IMR-90 (cell line): Measurements from ENCODE around the gene PLA2G15. TPM values are rescaled to one million over a fixed set of nuclear protein-coding genes. Genes with fewer than 3 reads are reported as not detected.

ENCODE experiments used
- ATAC-seq: fragments of 200-7000 bp; cut with Tn5 transposase; 2 replicates; pipeline ENCODE4 v1.9.1; 2020; ENCODE audit warnings: low read depth, mild to moderate bottlenecking, moderate library complexity
- BruUV-seq: library from RNA; stranded (reverse); fragments of 400-500 nt; replicated peaks from 2 replicates; lab custom pipeline; 2021; lab: Mats Ljungman, UMichigan
- CTCF ChIA-PET: fragments of 300-600 bp; formaldehyde crosslinking; extraction: SDS; loops from one replicate; lab custom pipeline; 2021; ENCODE audit warnings: antibody characterized with exemption; lab: Yijun Ruan, JAX
- POLR2A ChIA-PET: fragments of 300-600 bp; sonication (Branson Sonifier 250); formaldehyde crosslinking; loops from one replicate; lab custom pipeline; 2022; ENCODE audit warnings: antibody characterized with exemption; ENCODE audit not compliant: unreplicated experiment; lab: Charles Lee
- DNase-seq: peaks from one replicate; pipeline ENCODE4 v3.0.0; 2013
- H2AFZ ChIP-seq: replicated peaks from 2 replicates; pipeline ENCODE3; 2013; ENCODE audit warnings: low read length, mild to moderate bottlenecking; ENCODE audit not compliant: poor library complexity
- H2AK5ac ChIP-seq: 2 replicates; pipeline ENCODE4 v1.6.1; 2013; ENCODE audit warnings: low read depth, low read length, inconsistent platforms
- H2AK9ac ChIP-seq: replicated peaks from 2 replicates; pipeline ENCODE3; 2013; ENCODE audit warnings: mild to moderate bottlenecking, low read depth, low read length, moderate library complexity; ENCODE audit not compliant: poor library complexity
- H2BK120ac ChIP-seq: 2 replicates; pipeline ENCODE4 v1.6.1; 2013; ENCODE audit warnings: low read depth, low read length, inconsistent platforms
- H2BK15ac ChIP-seq: 3 replicates; pipeline ENCODE4 v1.6.1; 2013; ENCODE audit warnings: low read depth, low read length, inconsistent platforms
- H2BK20ac ChIP-seq: 2 replicates; pipeline ENCODE4 v1.6.1; 2013; ENCODE audit warnings: low read depth, mild to moderate bottlenecking, inconsistent platforms, low read length, moderate library complexity
- H2BK5ac ChIP-seq: 2 replicates; pipeline ENCODE4 v1.6.1; 2013; ENCODE audit warnings: mild to moderate bottlenecking, low read depth, low read length, inconsistent platforms; ENCODE audit not compliant: poor library complexity, severe bottlenecking
- H3K14ac ChIP-seq: replicated peaks from 2 replicates; pipeline ENCODE4 v1.6.1; 2013; ENCODE audit warnings: low read depth, low read length, inconsistent platforms
- H3K18ac ChIP-seq: 2 replicates; pipeline ENCODE4 v1.6.1; 2013; ENCODE audit warnings: low read depth, low read length, control low read depth
- H3K23ac ChIP-seq: 2 replicates; pipeline ENCODE4 v1.6.1; 2013; ENCODE audit warnings: low read depth, low read length, inconsistent platforms
- H3K27ac ChIP-seq: 2 replicates; pipeline ENCODE4 v1.5.1; 2013; ENCODE audit warnings: mild to moderate bottlenecking, control low read depth, low read length; ENCODE audit not compliant: insufficient read depth
- H3K27me3 ChIP-seq: 2 replicates; pipeline ENCODE4 v1.6.1; 2013; ENCODE audit warnings: low read length; ENCODE audit not compliant: control insufficient read depth, insufficient read depth
- H3K36me3 ChIP-seq: 2 replicates; pipeline ENCODE4 v1.6.1; 2013; ENCODE audit warnings: low read length, mixed read lengths; ENCODE audit not compliant: control insufficient read depth, insufficient read depth
- H3K4ac ChIP-seq: 2 replicates; pipeline ENCODE4 v1.6.1; 2013; ENCODE audit warnings: low read depth, low read length, inconsistent platforms
- H3K4me1 ChIP-seq: 2 replicates; pipeline ENCODE4 v1.6.1; 2013; ENCODE audit warnings: low read length, mixed read lengths; ENCODE audit not compliant: control insufficient read depth, insufficient read depth
- H3K4me2 ChIP-seq: 2 replicates; pipeline ENCODE4 v1.6.1; 2013; ENCODE audit warnings: low read depth, mild to moderate bottlenecking, control low read depth, low read length, moderate library complexity
- H3K4me3 ChIP-seq: 2 replicates; pipeline ENCODE4 v1.5.1; 2013; ENCODE audit warnings: low read depth, mild to moderate bottlenecking, control low read depth, low read length, moderate library complexity; ENCODE audit not compliant: insufficient read depth
- H3K56ac ChIP-seq: 2 replicates; pipeline ENCODE4 v1.6.1; 2013; ENCODE audit warnings: low read length, inconsistent platforms; ENCODE audit not compliant: insufficient read depth; ENCODE audit errors: extremely low read depth
- H3K79me1 ChIP-seq, 2 experiments: 2 replicates each; pipeline ENCODE4 v1.6.1; 2013; ENCODE audit warnings: low read length in 2 of 2, inconsistent platforms in 1 of 2, low read depth in 1 of 2
- H3K9ac ChIP-seq: 2 replicates; pipeline ENCODE4 v1.6.1; 2013; ENCODE audit warnings: low read depth, low read length, control low read depth
- H3K9me1 ChIP-seq: 2 replicates; pipeline ENCODE4 v1.6.1; 2013; ENCODE audit warnings: low read length, inconsistent platforms; ENCODE audit not compliant: insufficient read depth
- H3K9me3 ChIP-seq: 2 replicates; pipeline ENCODE4 v1.6.1; 2013; ENCODE audit warnings: low read length; ENCODE audit not compliant: control insufficient read depth, insufficient read depth
- H4K20me1 ChIP-seq: 2 replicates; pipeline ENCODE4 v1.6.1; 2013; ENCODE audit warnings: low read length, inconsistent platforms; ENCODE audit not compliant: insufficient read depth
- H4K5ac ChIP-seq: 2 replicates; pipeline ENCODE4 v1.6.1; 2013; ENCODE audit warnings: mild to moderate bottlenecking, low read depth, low read length, control low read depth
- H4K8ac ChIP-seq, 2 experiments: 2 replicates each; pipeline ENCODE4 v1.6.1; 2013; ENCODE audit warnings: low read depth in 2 of 2, low read length in 2 of 2, control low read depth in 1 of 2, inconsistent platforms in 1 of 2
- H4K91ac ChIP-seq: 2 replicates; pipeline ENCODE4 v1.6.1; 2013; ENCODE audit warnings: low read depth, low read length, inconsistent platforms; ENCODE audit not compliant: insufficient read depth
- CHD1 ChIP-seq: IDR thresholded peaks from 2 replicates; pipeline ENCODE4 v1.6.1; 2012; ENCODE audit warnings: low read depth, low read length, improper control_type of control experiment
- FOS ChIP-seq: fragments of 150-350 bp; IDR thresholded peaks from 2 replicates; pipeline ENCODE4 v1.6.1; 2016; ENCODE audit warnings: low read depth, low read length
- RAD21 ChIP-seq: IDR thresholded peaks from 2 replicates; pipeline ENCODE4 v1.6.1; 2012; ENCODE audit warnings: low read length, improper control_type of control experiment
- WGBS, 2 experiments: methylation state at CpG; one replicate each; pipeline versions ENCODE4 v1.1.5 to v1.1.7; 2013; ENCODE audit warnings: missing lambda C conversion rate in 2 of 2; ENCODE audit not compliant: insufficient read length in 1 of 2; ENCODE audit errors: extremely low coverage in 2 of 2; 5-methylcytosine and 5-hydroxymethylcytosine counted together
- dilution Hi-C: fragments of 300-500 bp; cut with HindIII; formaldehyde crosslinking; loops from one replicate; pipeline ENCODE4 v1.14.3; 2018; ENCODE audit warnings: low sequenced_read_pairs; ENCODE audit not compliant: unreplicated experiment
- in situ Hi-C: fragments of 300-500 bp; cut with MboI; formaldehyde crosslinking; loops from 3 replicates; pipeline ENCODE4 v1.14.3; 2019; ENCODE audit warnings: low sequenced_read_pairs, inconsistent platforms, mixed read lengths
- intact Hi-C: fragments of 100-400 bp; cut with micrococcal nuclease; formaldehyde crosslinking; loops from 2 replicates; pipeline ENCODE4 v1.10.0; 2022
- polyA plus RNA-seq, 3 experiments: library from polyadenylated mRNA; depleted of rRNA; stranded (reverse); fragments of >200 nt; gene quantifications; 2 replicates each; pipeline ENCODE4 v1.2.3, GENCODE V29; 2012; ENCODE audit warnings: low replicate concordance in 1 of 3
- total RNA-seq: library from RNA; depleted of rRNA; stranded (reverse); fragments of >200 nt; gene quantifications from 2 replicates; pipeline ENCODE4 v1.2.3, GENCODE V29; 2012

The PLA2G15 gene
- total and polyA plus RNA-seq, 2 of the 4 experiments (the other 2 are of a cell fraction), result 19.5 to 31.7 TPM

DNA sequence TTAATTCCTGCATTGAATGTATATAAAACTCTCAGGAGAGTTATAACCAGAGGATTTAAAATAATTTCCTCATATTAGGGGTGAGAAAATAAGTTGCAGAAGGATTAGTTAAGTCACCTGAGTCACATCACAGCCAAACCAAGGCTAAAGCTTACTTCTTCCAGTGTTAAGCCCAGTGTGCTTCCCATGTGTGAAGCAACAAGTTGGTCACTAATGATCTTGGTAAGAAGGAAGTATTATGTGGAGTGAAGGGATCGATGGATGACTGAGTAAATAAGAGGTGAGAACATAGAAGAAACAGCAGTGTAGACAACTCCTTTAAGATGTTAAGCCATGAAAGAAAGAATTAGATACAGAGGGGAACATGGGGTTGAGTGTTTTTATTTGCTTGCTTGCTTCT, 29.9 kb upstream of the PLA2G15 start:
- Histone ChIP-seq H3K9me3 (no peaks in the 10 kb centered on the region), H4K20me1 (no peaks in the 10 kb centered on the region), H3K9ac (no peak overlapping the region), H3K56ac (no peak overlapping the region), H2AK5ac (no peak overlapping the region), H3K14ac (no peak overlapping the region), H3K4me1 (no peaks in the 10 kb centered on the region), H4K91ac (no peak overlapping the region), H2AFZ (no peak overlapping the region), H4K5ac (no peak overlapping the region), H3K18ac (no peak overlapping the region), H3K9me1 (peaks cover 5% of the 10 kb centered on the region), H3K23ac (no peak overlapping the region), H3K36me3 (peaks cover 2% of the 10 kb centered on the region; the same call in 1 of the 2 replicates), H2BK20ac (no peak overlapping the region), H3K27me3 (no peaks in the 10 kb centered on the region), H2AK9ac (no peak overlapping the region), H2BK5ac (no peak overlapping the region), H3K4me2 (no peak overlapping the region), H2BK15ac (no peak overlapping the region), H3K27ac (no peak overlapping the region), H3K79me1 (peaks cover 3% of the 10 kb centered on the region in 2 experiments; a peak in 2 of 4 replicates), H2BK120ac (no peak overlapping the region), H3K4me3 (no peak overlapping the region), H4K8ac (no peak overlapping the region), H3K4ac (no peak overlapping the region)
- BruUV-seq, result no TSS peak
- in situ Hi-C loops, result no loop called here
- ChIA-PET POLR2A (no interaction called here), CTCF (no interaction called here)
- ATAC-seq (no peak), DNase-seq (no peak)
- TF ChIP-seq CHD1, result no peak
- TF ChIP-seq RAD21, result no peak
- TF ChIP-seq FOS, result no peak
- intact Hi-C loops, result no loop called here
- 100% methylated on average over 1 of the region's 1 CpG; no CpG with 5 or more reads in 1 of the 2 experiments for WGBS, 2 experiments
- dilution Hi-C loops, result no loop called here
